NB4 (cell line): ENCODE measurements around the gene LITAF.

Experiments
- CTCF ChIP-seq: IDR thresholded peaks from one replicate; pipeline ENCODE4 v1.5.1; 2012; ENCODE audit warnings: low read depth, low read length
- MAX ChIP-seq: IDR thresholded peaks from 2 replicates; pipeline ENCODE4 v1.6.1; 2011; ENCODE audit warnings: low read depth, low read length
- POLR2A ChIP-seq: IDR thresholded peaks from 2 replicates; pipeline ENCODE4 v1.6.1; 2011; ENCODE audit warnings: mild to moderate bottlenecking; ENCODE audit not compliant: insufficient read length; ENCODE audit errors: extremely low read depth

- no peak for TF ChIP-seq CTCF
- TF ChIP-seq MAX, result no peak
- no peak for TF ChIP-seq POLR2A
These were observed 62.5 kb downstream of the LITAF start for GRCh38 chr16:11524098-11524760.
